Progenitor cell of endocrine pancreas (in vitro differentiated cells): ENCODE measurements around the gene RABIF. TPM values are rescaled to one million over a fixed set of nuclear protein-coding genes. Genes with fewer than 3 reads are reported as not detected.
"Not testable (repeated sequence)": the region's sequence is repeated elsewhere in the genome, so short reads cannot be mapped to it uniquely, and the experiment has no call there.

Source experiments
- DNase-seq: peaks from one replicate; pipeline ENCODE4 v3.0.0; 2021; ENCODE audit warnings: low spot score; ENCODE audit not compliant: unreplicated experiment
- H3K27ac Mint-ChIP-seq: 2 replicates; pipeline ENCODE4 v1.8.0; 2021; ENCODE audit warnings: mild to moderate bottlenecking, moderate library complexity, mixed read lengths
- H3K27me3 Mint-ChIP-seq: 2 replicates; pipeline ENCODE4 v1.8.0; 2021; ENCODE audit warnings: mixed read lengths
- H3K36me3 Mint-ChIP-seq: 2 replicates; pipeline ENCODE4 v1.8.0; 2022; ENCODE audit warnings: mixed read lengths; ENCODE audit not compliant: insufficient read depth
- H3K4me1 Mint-ChIP-seq: 2 replicates; pipeline ENCODE4 v1.8.0; 2021; ENCODE audit warnings: low read depth, mixed read lengths
- H3K4me3 Mint-ChIP-seq: 2 replicates; pipeline ENCODE4 v1.8.0; 2021; ENCODE audit warnings: low read depth, mild to moderate bottlenecking, moderate library complexity, mixed read lengths
- H3K9me3 Mint-ChIP-seq: 2 replicates; pipeline ENCODE4 v1.8.0; 2021; ENCODE audit warnings: low read depth, mixed read lengths
- long read RNA-seq: library from polyadenylated mRNA; unstranded; transcript quantifications from one replicate; pipeline ENCODE4 v2.0.0, GENCODE V29; 2020
- total RNA-seq: library from RNA; stranded (reverse); gene quantifications from 2 replicates; pipeline ENCODE4 v1.2.1, GENCODE V29; 2021
- TF ChIP-seq, protein P1 (sequence below): fragments of 200-600 bp; sonication (generic); IDR thresholded peaks from one replicate; pipeline ENCODE4 v1.5.0; 2021; ENCODE audit warnings: antibody characterized with exemption, mild to moderate bottlenecking; ENCODE audit not compliant: unreplicated experiment

Gene RABIF
- 9.7 and 10.7 TPM in 2 replicates for total RNA-seq
- long read RNA-seq, transcript RABIF-201 (2 exons, 2,430 nt): major isoform, 53 of 55 reads
- long read RNA-seq, partial matches to known transcripts: 0 of 55 reads
- long read RNA-seq, other reads (novel, unspliced or antisense): 2 of 55 reads

DNA sequence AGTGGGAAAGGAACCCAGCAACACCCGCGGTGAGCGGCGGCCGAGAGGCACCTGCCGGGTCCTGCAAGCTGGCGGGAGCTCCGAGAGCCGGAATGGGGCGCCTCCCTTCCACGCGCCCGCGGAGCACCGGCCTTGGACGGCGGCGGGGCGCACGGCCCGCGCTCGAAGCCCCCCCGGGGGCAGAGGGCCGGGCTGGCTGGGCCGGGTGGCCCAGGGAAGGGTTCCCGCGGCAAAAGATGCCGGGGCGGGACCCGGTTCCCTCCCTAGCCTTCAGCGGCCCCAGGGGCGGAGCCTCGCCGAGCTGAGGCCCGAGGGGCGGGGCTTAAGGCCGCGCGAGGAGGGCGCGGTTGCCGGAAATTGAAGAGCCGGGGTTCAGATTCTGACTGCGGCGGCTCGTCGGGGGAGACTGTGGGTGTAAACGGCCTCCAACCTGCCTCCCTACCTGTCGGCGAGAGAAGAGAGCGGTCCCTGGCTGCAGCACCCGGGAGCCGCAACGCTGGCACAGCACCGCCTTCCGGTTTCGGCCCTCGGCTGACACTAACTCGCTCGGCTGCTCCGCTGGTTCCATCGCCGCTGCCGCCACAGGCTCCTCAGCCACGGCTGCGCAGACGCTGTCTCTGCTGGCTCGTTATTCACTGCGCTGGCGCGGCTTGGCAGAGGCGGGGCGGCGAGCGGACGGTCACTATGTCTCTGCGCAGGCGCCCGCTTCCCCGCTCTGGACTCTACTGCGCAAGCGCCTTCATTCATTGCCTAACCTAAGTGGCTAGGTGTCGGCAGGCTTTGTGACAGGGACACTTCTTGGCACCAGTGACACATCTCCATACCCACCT is at the start of gene RABIF:
RABIF (minus strand) TSS at position 619 of the 830 bp plus-strand sequence; CDS start at position 568, 51 bp downstream.
- peaks cover 2% of the 10 kb centered on the region for H3K36me3 Mint-ChIP-seq
- H3K9me3 Mint-ChIP-seq: no peaks in the 10 kb centered on the region
- peak within 1 kb of the TSS; percentile 92 for H3K4me3 Mint-ChIP-seq
- peak within 1 kb of the TSS; percentile 97 for H3K27ac Mint-ChIP-seq
- peaks cover 11% of the 10 kb centered on the region for H3K4me1 Mint-ChIP-seq
- no peaks in the 10 kb centered on the region for H3K27me3 Mint-ChIP-seq
- peak; percentile 86 for DNase-seq
- TF ChIP-seq, protein P1, sequence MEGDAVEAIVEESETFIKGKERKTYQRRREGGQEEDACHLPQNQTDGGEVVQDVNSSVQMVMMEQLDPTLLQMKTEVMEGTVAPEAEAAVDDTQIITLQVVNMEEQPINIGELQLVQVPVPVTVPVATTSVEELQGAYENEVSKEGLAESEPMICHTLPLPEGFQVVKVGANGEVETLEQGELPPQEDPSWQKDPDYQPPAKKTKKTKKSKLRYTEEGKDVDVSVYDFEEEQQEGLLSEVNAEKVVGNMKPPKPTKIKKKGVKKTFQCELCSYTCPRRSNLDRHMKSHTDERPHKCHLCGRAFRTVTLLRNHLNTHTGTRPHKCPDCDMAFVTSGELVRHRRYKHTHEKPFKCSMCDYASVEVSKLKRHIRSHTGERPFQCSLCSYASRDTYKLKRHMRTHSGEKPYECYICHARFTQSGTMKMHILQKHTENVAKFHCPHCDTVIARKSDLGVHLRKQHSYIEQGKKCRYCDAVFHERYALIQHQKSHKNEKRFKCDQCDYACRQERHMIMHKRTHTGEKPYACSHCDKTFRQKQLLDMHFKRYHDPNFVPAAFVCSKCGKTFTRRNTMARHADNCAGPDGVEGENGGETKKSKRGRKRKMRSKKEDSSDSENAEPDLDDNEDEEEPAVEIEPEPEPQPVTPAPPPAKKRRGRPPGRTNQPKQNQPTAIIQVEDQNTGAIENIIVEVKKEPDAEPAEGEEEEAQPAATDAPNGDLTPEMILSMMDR: peak; percentile 23

DNA sequence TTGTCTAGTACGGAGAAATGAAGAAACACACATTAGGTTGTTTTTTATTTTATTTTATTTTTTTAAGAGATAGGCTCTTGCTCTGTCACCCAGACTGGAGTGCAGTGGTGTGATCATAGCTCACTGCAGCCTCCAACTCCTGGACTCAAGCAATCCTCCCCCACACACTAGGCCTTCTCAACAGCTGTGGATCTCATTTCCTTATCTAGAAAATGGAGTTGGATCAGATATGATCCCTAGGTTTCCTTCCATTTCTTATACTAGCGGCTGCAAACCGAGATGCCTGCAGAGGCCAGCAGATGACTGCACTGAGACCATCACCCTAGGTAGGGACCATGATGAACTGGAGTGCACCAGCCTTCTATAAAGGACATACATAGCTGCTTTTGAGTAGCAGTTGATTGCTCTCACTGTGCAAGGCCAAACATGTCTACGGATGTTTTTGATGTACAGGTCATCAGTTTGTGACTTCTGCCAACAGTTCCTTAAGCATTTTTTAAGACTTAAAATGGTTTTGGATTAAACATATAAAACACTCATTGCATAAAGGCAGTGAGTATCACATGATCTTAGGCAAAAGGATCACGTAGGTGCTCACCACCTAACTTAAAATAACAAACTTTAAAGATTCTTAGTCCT is 49.5 kb upstream of the RABIF start:
- peaks cover 6% of the 10 kb centered on the region for H3K9me3 Mint-ChIP-seq
- TF ChIP-seq, protein P1: no peak
- DNase-seq: no peak
- no peaks in the 10 kb centered on the region for H3K4me1 Mint-ChIP-seq
- peaks cover 7% of the 10 kb centered on the region for H3K36me3 Mint-ChIP-seq
- H3K4me3 Mint-ChIP-seq: no peak overlapping the region
- H3K27ac Mint-ChIP-seq: no peak overlapping the region
- H3K27me3 Mint-ChIP-seq: peaks cover 8% of the 10 kb centered on the region

DNA sequence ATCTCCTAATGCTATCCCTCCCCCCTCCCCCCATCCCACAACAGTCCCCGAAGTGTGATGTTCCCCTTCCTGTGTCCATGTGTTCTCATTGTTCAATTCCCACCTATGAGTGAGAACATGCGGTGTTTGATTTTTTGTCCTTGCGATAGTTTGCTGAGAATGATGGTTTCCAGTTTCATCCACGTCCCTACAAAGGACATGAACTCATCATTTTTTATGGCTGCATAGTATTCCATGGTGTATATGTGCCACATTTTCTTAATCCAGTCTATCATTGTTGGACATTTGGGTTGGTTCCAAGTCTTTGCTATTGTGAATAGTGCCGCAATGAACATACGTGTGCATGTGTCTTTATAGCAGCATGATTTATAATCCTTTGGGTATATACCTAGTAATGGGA is 47.5 kb upstream of the RABIF start:
- H3K27ac Mint-ChIP-seq, DNase-seq, H3K4me1 Mint-ChIP-seq, H3K36me3 Mint-ChIP-seq, H3K4me3 Mint-ChIP-seq: not testable (repeated sequence)
- Mint-ChIP-seq H3K9me3 (peaks cover 14% of the 10 kb centered on the region), H3K27me3 (peaks cover 11% of the 10 kb centered on the region)

GRCh38 chr1:202935844-202936243 is 46.9 kb upstream of the RABIF start:
- peaks cover 2% of the 10 kb centered on the region for H3K36me3 Mint-ChIP-seq
- H3K27ac Mint-ChIP-seq: no peak overlapping the region
- no peak overlapping the region for H3K4me3 Mint-ChIP-seq
- TF ChIP-seq, protein P1: no peak
- H3K9me3 Mint-ChIP-seq: peaks cover 14% of the 10 kb centered on the region
- H3K27me3 Mint-ChIP-seq: peaks cover 11% of the 10 kb centered on the region
- no peaks in the 10 kb centered on the region for H3K4me1 Mint-ChIP-seq
- no peak for DNase-seq

DNA sequence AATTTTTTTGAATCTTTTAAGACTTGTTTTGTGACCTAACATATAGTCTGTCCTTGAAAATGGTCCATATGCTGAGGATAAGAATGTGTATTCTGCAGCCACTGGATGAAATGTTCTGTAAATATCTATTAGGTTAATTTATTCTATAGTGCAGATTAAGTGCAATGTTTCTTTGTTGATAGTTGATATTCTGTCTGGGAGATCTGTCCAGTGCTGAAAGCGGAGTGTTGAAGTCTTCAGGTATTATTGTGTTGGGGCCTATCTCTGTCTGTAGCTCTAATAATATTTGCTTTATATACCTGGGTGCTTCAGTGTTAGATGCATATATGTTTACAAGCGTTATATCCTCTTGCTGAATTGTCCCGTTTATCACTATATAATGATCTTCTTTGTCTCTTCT is 45.8 kb upstream of the RABIF start:
- Mint-ChIP-seq H3K4me3 (no peak overlapping the region), H3K4me1 (no peaks in the 10 kb centered on the region), H3K36me3 (no peaks in the 10 kb centered on the region), H3K27ac (no peak overlapping the region), H3K9me3 (peaks cover 14% of the 10 kb centered on the region), H3K27me3 (peaks cover 11% of the 10 kb centered on the region)
- DNase-seq: no peak
- TF ChIP-seq, protein P1: no peak
